ENCODE results near the gene ADK. TPM values are rescaled to one million over a fixed set of nuclear protein-coding genes. Genes with fewer than 3 reads are reported as not detected.

ADK gene
- polyA plus RNA-seq, 4 donors: 7.2 to 32.3 (median 16.1) TPM

DNA sequence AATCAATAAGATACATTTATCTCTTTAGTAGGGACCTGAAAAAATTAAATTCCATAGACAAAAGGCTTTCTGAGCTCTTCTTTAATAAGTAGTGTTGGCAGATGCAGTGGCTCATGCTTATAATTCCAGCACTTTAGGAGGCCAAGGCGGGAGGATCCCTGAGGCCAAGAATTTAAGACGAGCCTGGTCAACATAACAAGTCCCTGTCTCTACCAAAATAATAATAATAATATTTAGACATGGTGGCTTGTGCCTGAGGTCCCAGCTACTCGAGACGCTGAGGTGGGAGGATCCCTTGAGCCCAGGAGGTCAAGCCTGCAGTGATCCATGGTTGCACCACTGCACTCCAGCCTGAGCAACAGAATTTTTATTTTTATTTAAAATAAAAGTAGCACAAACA, 280.8 kb downstream of the ADK start:
- H3K9me3 ChIP-seq (ENCODE audit: control insufficient read depth in 2 of 2, insufficient read depth in 1 of 2, low read depth in 1 of 2, low read length in 1 of 2): no peaks in the 10 kb centered on the region
- no peak for DNase-seq
- H3K36me3 ChIP-seq (ENCODE audit: control insufficient read depth in 3 of 3, insufficient read depth in 2 of 3, low read depth in 1 of 3, low read length in 3 of 3): peaks cover 0 to 3% (median 0%) of the 10 kb centered on the region in 3 donors
- FAIRE-seq: no peak
- H3K4me3 ChIP-seq (ENCODE audit: low read depth in 1 of 3, low read length in 3 of 3): no peak overlapping the region
- no peaks in the 10 kb centered on the region for H3K4me1 ChIP-seq (ENCODE audit: control insufficient read depth in 3 of 3, insufficient read depth in 2 of 3, low read depth in 1 of 3, low read length in 2 of 3)
- H3K27me3 ChIP-seq (ENCODE audit: control insufficient read depth in 3 of 3, insufficient read depth in 3 of 3, low read length in 3 of 3): no peaks in the 10 kb centered on the region
- no peak overlapping the region for H3K27ac ChIP-seq (ENCODE audit: low read depth in 1 of 3, low read length in 2 of 3)
- WGBS, 3 donors: 94 to 98% (median 96%) methylated on average over 4 of the region's 4 CpGs

DNA sequence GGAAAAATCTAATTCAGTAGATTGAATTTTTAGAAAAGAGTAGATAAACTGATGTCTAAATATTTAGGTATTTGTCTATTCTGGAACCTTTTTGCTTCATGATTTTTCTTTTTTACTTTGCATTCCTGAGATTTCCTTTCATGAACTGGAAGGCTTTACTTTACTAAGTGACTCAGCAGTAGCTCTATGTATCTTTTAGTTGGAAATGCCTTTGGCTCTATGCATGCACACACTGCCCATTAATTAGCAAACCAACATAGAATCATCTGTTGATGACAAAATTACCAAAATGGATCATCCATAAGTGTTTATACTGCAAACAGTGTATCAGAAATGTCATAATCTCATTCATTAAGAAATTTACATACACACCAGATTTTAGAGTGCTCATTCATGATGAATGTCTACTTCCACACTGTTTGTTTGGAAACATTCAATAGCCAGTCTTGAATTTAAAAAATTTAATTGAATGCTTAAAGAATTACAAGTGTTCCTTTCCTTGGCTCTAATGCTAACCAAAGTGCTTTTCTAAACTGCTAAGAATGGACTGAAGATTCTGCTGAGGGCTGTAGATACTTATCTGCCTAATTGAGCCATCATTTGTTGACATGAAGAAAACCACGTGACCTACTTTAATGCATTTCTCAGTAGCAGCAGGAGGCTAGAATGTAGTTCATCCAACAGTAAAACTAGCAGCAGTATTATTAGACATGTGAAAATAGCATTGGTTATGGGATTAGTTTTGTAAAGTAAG, 282.0 kb downstream of the ADK start:
- WGBS, 3 donors: 57 to 88% (median 71%) methylated on average over 1 of the region's 1 CpG
- DNase-seq: peak in 1 of 2 donors; percentile 18

DNA sequence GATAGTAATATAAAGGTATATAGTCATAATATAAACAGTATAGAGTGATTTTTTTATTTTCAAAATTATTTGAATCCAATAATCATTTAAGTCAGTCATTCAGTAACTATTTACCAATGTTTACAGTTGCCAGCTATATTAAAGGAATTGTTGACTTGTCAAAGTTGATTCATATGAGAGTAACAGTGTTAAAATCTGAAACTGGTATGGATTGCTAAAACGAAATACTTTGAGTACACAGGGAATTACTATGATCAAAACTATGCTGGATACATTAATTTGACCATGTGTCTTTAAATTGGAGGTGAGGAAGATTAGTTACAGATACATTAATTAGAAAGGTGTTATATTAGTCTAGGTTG, 282.6 kb downstream of the ADK start:
- no peak overlapping the region for H3K27ac ChIP-seq (ENCODE audit: low read depth in 1 of 3, low read length in 2 of 3)
- no peaks in the 10 kb centered on the region for H3K27me3 ChIP-seq (ENCODE audit: control insufficient read depth in 3 of 3, insufficient read depth in 3 of 3, low read length in 3 of 3)
- FAIRE-seq (no peak), DNase-seq (no peak)
- 60 to 84% (median 79%) methylated on average over 1 of the region's 1 CpG for WGBS, 3 donors
- H3K9me3 ChIP-seq (ENCODE audit: control insufficient read depth in 2 of 2, insufficient read depth in 1 of 2, low read depth in 1 of 2, low read length in 1 of 2): no peaks in the 10 kb centered on the region
- H3K4me1 ChIP-seq (ENCODE audit: control insufficient read depth in 3 of 3, insufficient read depth in 2 of 3, low read depth in 1 of 3, low read length in 2 of 3): no peaks in the 10 kb centered on the region
- H3K36me3 ChIP-seq (ENCODE audit: control insufficient read depth in 3 of 3, insufficient read depth in 2 of 3, low read depth in 1 of 3, low read length in 3 of 3): peaks cover 0 to 3% (median 0%) of the 10 kb centered on the region in 3 donors
- no peak overlapping the region for H3K4me3 ChIP-seq (ENCODE audit: low read depth in 1 of 3, low read length in 3 of 3)

More for the DNA sequence above, 282.0 kb downstream of the ADK start:
- Histone ChIP-seq H3K9me3 (ENCODE audit: control insufficient read depth in 2 of 2, insufficient read depth in 1 of 2, low read depth in 1 of 2, low read length in 1 of 2) (no peaks in the 10 kb centered on the region), H3K27ac (ENCODE audit: low read depth in 1 of 3, low read length in 2 of 3) (no peak overlapping the region), H3K4me3 (ENCODE audit: low read depth in 1 of 3, low read length in 3 of 3) (no peak overlapping the region), H3K36me3 (ENCODE audit: control insufficient read depth in 3 of 3, insufficient read depth in 2 of 3, low read depth in 1 of 3, low read length in 3 of 3) (peaks cover 0 to 3% (median 0%) of the 10 kb centered on the region in 3 donors), H3K4me1 (ENCODE audit: control insufficient read depth in 3 of 3, insufficient read depth in 2 of 3, low read depth in 1 of 3, low read length in 2 of 3) (no peaks in the 10 kb centered on the region), H3K27me3 (ENCODE audit: control insufficient read depth in 3 of 3, insufficient read depth in 3 of 3, low read length in 3 of 3) (no peaks in the 10 kb centered on the region)
- FAIRE-seq: no peak

DNA sequence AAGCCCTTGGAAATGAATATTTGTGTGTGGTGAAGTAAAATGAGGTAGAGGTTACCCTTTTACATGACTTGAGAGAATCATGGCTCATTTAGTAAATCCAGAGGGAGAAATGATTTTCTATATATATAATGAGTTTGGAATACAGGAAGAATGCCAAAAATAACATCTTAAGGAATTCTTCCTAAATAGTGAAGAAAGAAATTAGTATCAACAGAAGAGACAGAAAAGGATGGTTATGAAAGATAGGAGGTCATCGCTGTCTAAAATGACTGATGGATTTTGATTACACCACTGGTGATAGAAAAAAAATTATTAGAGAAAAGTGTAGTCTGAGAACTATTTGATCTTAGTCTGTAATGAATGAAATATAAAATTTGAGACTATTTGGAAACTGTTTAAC, 283.0 kb downstream of the ADK start:
- Histone ChIP-seq H3K27me3 (ENCODE audit: control insufficient read depth in 3 of 3, insufficient read depth in 3 of 3, low read length in 3 of 3) (no peaks in the 10 kb centered on the region), H3K4me3 (ENCODE audit: low read depth in 1 of 3, low read length in 3 of 3) (no peak overlapping the region), H3K36me3 (ENCODE audit: control insufficient read depth in 3 of 3, insufficient read depth in 2 of 3, low read depth in 1 of 3, low read length in 3 of 3) (peaks cover 0 to 3% (median 0%) of the 10 kb centered on the region in 3 donors), H3K9me3 (ENCODE audit: control insufficient read depth in 2 of 2, insufficient read depth in 1 of 2, low read depth in 1 of 2, low read length in 1 of 2) (no peaks in the 10 kb centered on the region), H3K27ac (ENCODE audit: low read depth in 1 of 3, low read length in 2 of 3) (no peak overlapping the region), H3K4me1 (ENCODE audit: control insufficient read depth in 3 of 3, insufficient read depth in 2 of 3, low read depth in 1 of 3, low read length in 2 of 3) (peaks cover 0 to under 1% (median 0%) of the 10 kb centered on the region in 3 donors)
- DNase-seq (no peak), FAIRE-seq (no peak)
- WGBS, 3 donors: 89 to 97% (median 90%) methylated on average over 1 of the region's 1 CpG

DNA sequence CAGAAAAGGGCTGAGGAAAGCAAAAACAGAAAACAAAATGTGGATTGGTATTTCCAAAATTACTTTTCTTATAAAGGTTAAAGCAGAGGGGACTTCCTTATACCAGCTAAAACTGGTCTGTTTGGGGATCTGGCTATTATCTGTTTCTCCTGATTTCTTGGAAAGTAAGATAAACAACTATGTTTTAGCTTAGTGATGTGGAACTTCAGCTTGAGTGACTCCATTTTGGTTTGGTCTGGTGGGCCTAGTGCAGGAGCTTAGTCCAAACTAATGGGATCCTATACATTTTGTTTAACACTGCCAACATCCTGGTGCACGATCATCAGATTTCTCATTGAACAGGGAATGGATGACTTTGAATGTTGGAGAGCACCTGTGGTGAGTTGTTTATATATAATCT, 283.5 kb downstream of the ADK start:
- H3K4me1 ChIP-seq (ENCODE audit: control insufficient read depth in 3 of 3, insufficient read depth in 2 of 3, low read depth in 1 of 3, low read length in 2 of 3): peaks cover 0 to 4% (median 0%) of the 10 kb centered on the region in 3 donors
- DNase-seq (no peak), FAIRE-seq (no peak)
- H3K27ac ChIP-seq (ENCODE audit: low read depth in 1 of 3, low read length in 2 of 3): no peak overlapping the region
- H3K9me3 ChIP-seq (ENCODE audit: control insufficient read depth in 2 of 2, insufficient read depth in 1 of 2, low read depth in 1 of 2, low read length in 1 of 2): no peaks in the 10 kb centered on the region
- H3K27me3 ChIP-seq (ENCODE audit: control insufficient read depth in 3 of 3, insufficient read depth in 3 of 3, low read length in 3 of 3): no peaks in the 10 kb centered on the region
- H3K4me3 ChIP-seq (ENCODE audit: low read depth in 1 of 3, low read length in 3 of 3): no peak overlapping the region
- peaks cover 0 to 3% (median 0%) of the 10 kb centered on the region in 3 donors for H3K36me3 ChIP-seq (ENCODE audit: control insufficient read depth in 3 of 3, insufficient read depth in 2 of 3, low read depth in 1 of 3, low read length in 3 of 3)
- 95 to 100% (median 97%) methylated on average over 1 of the region's 1 CpG for WGBS, 3 donors

DNA sequence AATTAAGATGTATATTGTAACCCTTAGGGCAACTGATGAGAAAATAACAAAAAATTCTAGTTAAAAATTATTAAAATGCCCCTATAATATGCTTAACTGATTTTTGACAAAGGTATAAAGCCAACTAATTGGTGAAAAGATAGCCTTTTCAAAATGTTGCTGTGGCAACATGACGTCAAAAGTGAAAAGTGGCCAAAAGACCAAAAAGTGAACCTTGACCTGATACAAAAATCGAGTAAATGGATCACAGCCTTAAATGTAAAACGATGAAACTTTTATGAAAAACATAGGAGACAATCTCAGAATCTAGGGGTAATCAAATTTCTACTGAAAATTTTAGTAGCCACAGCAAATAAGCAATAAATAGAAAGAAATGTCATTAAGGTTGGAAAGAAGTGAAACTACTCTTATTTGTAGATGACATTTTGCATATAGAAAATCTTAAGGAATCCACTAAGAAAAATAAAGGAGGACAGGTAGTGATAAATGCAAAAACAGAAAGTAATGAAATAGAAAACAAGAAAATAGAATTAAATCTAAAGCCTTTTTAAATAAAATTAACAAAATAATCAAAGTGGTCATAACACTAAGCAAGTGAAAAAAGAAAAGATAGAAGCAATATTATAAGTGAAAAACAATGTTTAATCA, 285.6 kb downstream of the ADK start:
- Histone ChIP-seq H3K9me3 (ENCODE audit: control insufficient read depth in 2 of 2, insufficient read depth in 1 of 2, low read depth in 1 of 2, low read length in 1 of 2) (no peaks in the 10 kb centered on the region), H3K27ac (ENCODE audit: low read depth in 1 of 3, low read length in 2 of 3) (no peak overlapping the region), H3K36me3 (ENCODE audit: control insufficient read depth in 3 of 3, insufficient read depth in 2 of 3, low read depth in 1 of 3, low read length in 3 of 3) (no peaks in the 10 kb centered on the region), H3K27me3 (ENCODE audit: control insufficient read depth in 3 of 3, insufficient read depth in 3 of 3, low read length in 3 of 3) (no peaks in the 10 kb centered on the region), H3K4me3 (ENCODE audit: low read depth in 1 of 3, low read length in 3 of 3) (no peak overlapping the region), H3K4me1 (ENCODE audit: control insufficient read depth in 3 of 3, insufficient read depth in 2 of 3, low read depth in 1 of 3, low read length in 2 of 3) (peaks cover 0 to 4% (median 0%) of the 10 kb centered on the region in 3 donors)
- FAIRE-seq (peak; percentile 85), DNase-seq (no peak)
- WGBS, 3 donors: 95 to 96% (median 95%) methylated on average over 3 of the region's 3 CpGs

DNA sequence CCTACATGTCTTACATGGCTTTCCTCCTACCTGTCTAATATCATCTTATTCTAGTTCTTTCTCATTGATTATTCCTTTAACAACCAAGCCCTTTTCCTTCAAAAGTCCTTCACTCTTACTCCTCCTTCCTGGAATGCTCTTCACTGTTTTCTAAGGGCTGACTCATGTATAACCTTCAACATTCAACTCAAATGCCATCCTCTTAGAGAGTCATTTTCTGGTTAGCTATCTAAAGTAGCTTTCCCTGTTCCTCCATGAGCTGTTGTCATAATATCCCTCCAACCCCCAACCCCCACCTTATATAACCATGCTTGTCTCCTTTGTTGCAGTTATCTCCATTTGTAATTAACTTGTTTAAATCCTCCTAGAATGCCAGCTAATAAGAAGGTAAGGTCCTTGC, 286.8 kb downstream of the ADK start:
- no peaks in the 10 kb centered on the region for H3K36me3 ChIP-seq (ENCODE audit: control insufficient read depth in 3 of 3, insufficient read depth in 2 of 3, low read depth in 1 of 3, low read length in 3 of 3)
- H3K27ac ChIP-seq (ENCODE audit: low read depth in 1 of 3, low read length in 2 of 3): no peak overlapping the region
- H3K27me3 ChIP-seq (ENCODE audit: control insufficient read depth in 3 of 3, insufficient read depth in 3 of 3, low read length in 3 of 3): no peaks in the 10 kb centered on the region
- H3K4me1 ChIP-seq (ENCODE audit: control insufficient read depth in 3 of 3, insufficient read depth in 2 of 3, low read depth in 1 of 3, low read length in 2 of 3): peaks cover 0 to 4% (median 0%) of the 10 kb centered on the region in 3 donors
- FAIRE-seq (no peak), DNase-seq (no peak)
- H3K4me3 ChIP-seq (ENCODE audit: low read depth in 1 of 3, low read length in 3 of 3): no peak overlapping the region
- H3K9me3 ChIP-seq (ENCODE audit: control insufficient read depth in 2 of 2, insufficient read depth in 1 of 2, low read depth in 1 of 2, low read length in 1 of 2): no peaks in the 10 kb centered on the region

DNA sequence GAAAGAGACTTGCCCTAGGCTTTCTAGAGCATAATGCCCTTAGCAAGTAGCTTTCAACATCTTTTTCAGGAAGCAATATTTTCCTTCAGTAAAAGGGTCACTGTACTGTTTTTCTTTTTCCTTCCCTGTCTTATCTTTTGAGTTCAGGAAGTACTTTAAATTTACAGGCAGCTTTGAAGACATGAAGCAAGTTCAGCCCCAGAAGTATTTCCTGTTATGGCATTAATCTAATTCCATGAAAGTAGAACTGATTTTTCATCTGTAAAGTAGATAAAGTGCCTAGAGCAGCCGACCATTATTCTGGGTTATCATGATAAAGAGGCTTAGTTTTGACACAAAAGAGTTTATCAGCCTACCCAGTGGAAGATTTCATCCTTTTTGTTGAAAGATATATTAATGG, 288.2 kb downstream of the ADK start:
- Histone ChIP-seq H3K27ac (ENCODE audit: low read depth in 1 of 3, low read length in 2 of 3) (no peak overlapping the region), H3K4me1 (ENCODE audit: control insufficient read depth in 3 of 3, insufficient read depth in 2 of 3, low read depth in 1 of 3, low read length in 2 of 3) (peaks cover 0 to 4% (median 0%) of the 10 kb centered on the region in 3 donors), H3K27me3 (ENCODE audit: control insufficient read depth in 3 of 3, insufficient read depth in 3 of 3, low read length in 3 of 3) (no peaks in the 10 kb centered on the region), H3K9me3 (ENCODE audit: control insufficient read depth in 2 of 2, insufficient read depth in 1 of 2, low read depth in 1 of 2, low read length in 1 of 2) (no peaks in the 10 kb centered on the region), H3K36me3 (ENCODE audit: control insufficient read depth in 3 of 3, insufficient read depth in 2 of 3, low read depth in 1 of 3, low read length in 3 of 3) (no peaks in the 10 kb centered on the region), H3K4me3 (ENCODE audit: low read depth in 1 of 3, low read length in 3 of 3) (no peak overlapping the region)
- FAIRE-seq: no peak
- WGBS, 3 donors: 3 to 26% (median 18%) methylated on average over 1 of the region's 1 CpG
- DNase-seq: peak; percentile 2 to 11

Data from small intestine (tissue), 7 donors.